H1 (cell line): Measurements from ENCODE around the gene MRPS30. TPM values are rescaled to one million over a fixed set of nuclear protein-coding genes. Genes with fewer than 3 reads are reported as not detected.

Experiments used
- CTCF ChIA-PET: fragments of 300-600 bp; sonication (Branson Sonifier 250); formaldehyde crosslinking; loops from one replicate; lab custom pipeline; 2021; ENCODE audit not compliant: partially characterized antibody; lab: Charles Lee
- POLR2A ChIA-PET: fragments of 300-600 bp; sonication (Branson Sonifier 250); formaldehyde crosslinking; loops from one replicate; lab custom pipeline; 2021; ENCODE audit warnings: inconsistent platforms; ENCODE audit not compliant: partially characterized antibody; lab: Charles Lee
- DNase-seq, 2 experiments: peaks; one replicate each; pipeline versions ENCODE4 v3.0.0 to v3.0.0-alpha.2; 2010 to 2022; ENCODE audit warnings: low spot score in 2 of 2, low read depth in 1 of 2, mixed read lengths in 1 of 2
- FAIRE-seq: peaks from 2 replicates; lab custom pipeline; 2011; peaks lifted over from hg19 to GRCh38; lab: Jason Lieb, UNC
- H2AFZ ChIP-seq: 2 replicates; pipeline ENCODE4 v1.8.1; 2012; ENCODE audit warnings: low read length, inconsistent platforms
- H2AK5ac ChIP-seq: 2 replicates; pipeline ENCODE4 v1.6.1; 2013; ENCODE audit warnings: low read depth, low read length
- H2BK120ac ChIP-seq: replicated peaks from 2 replicates; pipeline ENCODE3; 2013; ENCODE audit warnings: low read depth, low read length, inconsistent platforms
- H2BK12ac ChIP-seq: 2 replicates; pipeline ENCODE4 v1.6.1; 2013; ENCODE audit warnings: low read depth, low read length
- H2BK15ac ChIP-seq: 2 replicates; pipeline ENCODE4 v1.6.1; 2013; ENCODE audit warnings: low read length
- H2BK20ac ChIP-seq: 2 replicates; pipeline ENCODE4 v1.6.1; 2013; ENCODE audit warnings: low read length
- H2BK5ac ChIP-seq: 2 replicates; pipeline ENCODE4 v1.6.1; 2013; ENCODE audit warnings: low read depth, low read length
- H3K14ac ChIP-seq: 2 replicates; pipeline ENCODE4 v1.6.1; 2013; ENCODE audit warnings: inconsistent platforms; ENCODE audit not compliant: insufficient read length
- H3K18ac ChIP-seq: 2 replicates; pipeline ENCODE4 v1.6.1; 2013; ENCODE audit warnings: low read length; ENCODE audit errors: extremely low read depth
- H3K23ac ChIP-seq: 2 replicates; pipeline ENCODE4 v1.6.1; 2013; ENCODE audit warnings: inconsistent platforms; ENCODE audit not compliant: insufficient read length
- H3K23me2 ChIP-seq: 2 replicates; pipeline ENCODE4 v1.6.1; 2013; ENCODE audit warnings: low read depth, low read length
- H3K27ac ChIP-seq: 2 replicates; pipeline ENCODE4 v1.6.1; 2011; ENCODE audit warnings: low read depth, low read length, inconsistent platforms
- H3K27me3 ChIP-seq, 4 experiments: replicated peaks in 1 of 4; 1 replicate in 1 of 4; 2 replicates in 3 of 4; pipeline versions ENCODE4 v1.6.1 to v1.8.1; 2011 to 2013; ENCODE audit warnings: low read length in 3 of 4, mild to moderate bottlenecking in 3 of 4, inconsistent platforms in 2 of 4, mixed read lengths in 2 of 4, moderate library complexity in 1 of 4; ENCODE audit not compliant: control insufficient read depth in 3 of 4, insufficient read depth in 3 of 4; ENCODE audit errors: extremely low read depth in 1 of 4
- H3K36me3 ChIP-seq, 4 experiments: 2 replicates each; pipeline versions ENCODE4 v1.6.1 to v1.8.1; 2011 to 2013; ENCODE audit warnings: mild to moderate bottlenecking in 4 of 4, low read length in 3 of 4, moderate library complexity in 2 of 4, control low read depth in 1 of 4, inconsistent platforms in 1 of 4; ENCODE audit not compliant: insufficient read depth in 4 of 4, control insufficient read depth in 2 of 4
- H3K4ac ChIP-seq: replicated peaks from 2 replicates; pipeline ENCODE3; 2013; ENCODE audit warnings: low read length, low read depth, mixed read lengths, inconsistent platforms; ENCODE audit not compliant: insufficient read length
- H3K4me1 ChIP-seq, 4 experiments: replicated peaks in 1 of 4; 1 replicate in 1 of 4; 2 replicates in 3 of 4; pipeline versions ENCODE4 v1.6.1 to v1.8.1; 2011 to 2013; ENCODE audit warnings: low read length in 3 of 4, inconsistent platforms in 2 of 4, mixed read lengths in 1 of 4; ENCODE audit not compliant: insufficient read depth in 4 of 4, control insufficient read depth in 3 of 4
- H3K4me2 ChIP-seq, 2 experiments: 2 replicates each; pipeline versions ENCODE4 v1.6.1 to v1.8.1; 2011 to 2013; ENCODE audit warnings: low read depth in 2 of 2, low read length in 2 of 2, control low read depth in 1 of 2, inconsistent platforms in 1 of 2, mild to moderate bottlenecking in 1 of 2; ENCODE audit not compliant: insufficient read depth in 1 of 2
- H3K4me3 ChIP-seq, 4 experiments: fragments of 200-600, 300-600 bp in 1 of 4; sonication (generic), shearing (Covaris generic), sonication (Bioruptor Twin) in 1 of 4; 2 replicates each; pipeline versions ENCODE4 v1.5.1 to v1.8.1; 2011 to 2016; ENCODE audit warnings: low read length in 4 of 4, low read depth in 3 of 4, control low read depth in 2 of 4, inconsistent platforms in 2 of 4, mild to moderate bottlenecking in 2 of 4, mixed read lengths in 1 of 4, moderate library complexity in 1 of 4; ENCODE audit not compliant: insufficient read depth in 2 of 4; ENCODE audit errors: extremely low read depth in 1 of 4
- H3K56ac ChIP-seq: replicated peaks from 2 replicates; pipeline ENCODE3; 2013; ENCODE audit warnings: low read depth, mild to moderate bottlenecking, mixed read lengths, low read length, inconsistent platforms; ENCODE audit not compliant: insufficient read length
- H3K79me1 ChIP-seq: 2 replicates; pipeline ENCODE4 v1.6.1; 2013; ENCODE audit warnings: low read depth, low read length, control low read depth
- H3K79me2 ChIP-seq, 2 experiments: 2 replicates each; pipeline versions ENCODE4 v1.6.1 to v1.8.1; 2012 to 2013; ENCODE audit warnings: low read length in 2 of 2, mild to moderate bottlenecking in 2 of 2, inconsistent platforms in 1 of 2; ENCODE audit not compliant: insufficient read depth in 2 of 2, control insufficient read depth in 1 of 2
- H3K9ac ChIP-seq, 4 experiments: replicated peaks in 1 of 4; 1 replicate in 1 of 4; 2 replicates in 3 of 4; pipeline versions ENCODE4 v1.6.1 to v1.8.1; 2011 to 2013; ENCODE audit warnings: low read depth in 3 of 4, low read length in 3 of 4, control low read depth in 2 of 4, mild to moderate bottlenecking in 2 of 4, moderate library complexity in 2 of 4, inconsistent platforms in 1 of 4; ENCODE audit errors: extremely low read depth in 1 of 4
- H3K9me3 ChIP-seq, 2 experiments: 2 replicates each; pipeline versions ENCODE4 v1.6.1 to v1.8.1; 2012 to 2013; ENCODE audit warnings: mild to moderate bottlenecking in 2 of 2, moderate library complexity in 2 of 2, control low read depth in 1 of 2, inconsistent platforms in 1 of 2, low read depth in 1 of 2, low read length in 1 of 2, mixed read lengths in 1 of 2; ENCODE audit not compliant: insufficient read depth in 2 of 2
- H4K20me1 ChIP-seq, 2 experiments: replicated peaks in 1 of 2; 2 replicates each; pipeline versions ENCODE3 to v1.8.1; 2011 to 2013; ENCODE audit warnings: inconsistent platforms in 2 of 2, low read length in 2 of 2, mild to moderate bottlenecking in 1 of 2; ENCODE audit not compliant: insufficient read depth in 2 of 2, control insufficient read depth in 1 of 2
- H4K5ac ChIP-seq: 2 replicates; pipeline ENCODE4 v1.6.1; 2013; ENCODE audit warnings: low read length, low read depth, mixed read lengths, inconsistent platforms; ENCODE audit not compliant: insufficient read length
- H4K8ac ChIP-seq: 2 replicates; pipeline ENCODE4 v1.8.0; 2013; ENCODE audit warnings: mild to moderate bottlenecking, moderate library complexity, low read length, inconsistent platforms; ENCODE audit not compliant: insufficient read depth; ENCODE audit errors: extremely low read depth
- H4K91ac ChIP-seq: replicated peaks from 2 replicates; pipeline ENCODE3; 2013; ENCODE audit warnings: low read length, mixed read lengths, inconsistent platforms; ENCODE audit not compliant: insufficient read length
- BCL11A ChIP-seq, 2 experiments: IDR thresholded peaks; one replicate each; pipeline ENCODE4 v1.6.1; 2011; ENCODE audit warnings: low read depth in 2 of 2, low read length in 2 of 2, mild to moderate bottlenecking in 2 of 2
- BRCA1 ChIP-seq: IDR thresholded peaks from 2 replicates; pipeline ENCODE4 v1.6.1; 2012; ENCODE audit warnings: low read depth, low read length, improper control_type of control experiment
- CEBPB ChIP-seq: IDR thresholded peaks from 2 replicates; pipeline ENCODE4 v1.6.1; 2012; ENCODE audit warnings: low read depth, low read length
- EP300 ChIP-seq, 2 experiments: IDR thresholded peaks; 1 replicate in 1 of 2; 2 replicates in 1 of 2; pipeline ENCODE4 v1.6.1; 2011 to 2012; ENCODE audit warnings: low read depth in 2 of 2, low read length in 2 of 2, mild to moderate bottlenecking in 2 of 2, borderline replicate concordance in 1 of 2, inconsistent platforms in 1 of 2, moderate library complexity in 1 of 2
- TEAD4 ChIP-seq: IDR thresholded peaks from 2 replicates; pipeline ENCODE4 v1.6.1; 2012; ENCODE audit warnings: low read depth, low read length, inconsistent platforms, mixed read lengths
- WGBS, 2 experiments: shearing (Covaris generic) in 1 of 2; methylation state at CpG; one replicate each; pipeline versions ENCODE4 v1.1.6 to v1.1.7; 2013 to 2015; ENCODE audit warnings: low lambda C conversion rate in 2 of 2, mixed read lengths in 2 of 2, inconsistent platforms in 1 of 2, low coverage in 1 of 2, missing lambda C conversion rate in 1 of 2; ENCODE audit not compliant: insufficient replicate concordance in 2 of 2, insufficient coverage in 1 of 2, insufficient read length in 1 of 2; ENCODE audit errors: extremely low coverage in 1 of 2, missing lambda C conversion rate in 1 of 2; 5-methylcytosine and 5-hydroxymethylcytosine counted together
- polyA plus RNA-seq, 7 experiments: library from polyadenylated mRNA; depleted of rRNA in 3 of 7; stranded (reverse) in 5 of 7; unstranded in 2 of 7; fragments of >200 nt in 5 of 7; fragments of 200-250 nt in 2 of 7; gene quantifications; 1 replicate in 5 of 7; 2 replicates in 1 of 7; 4 replicates in 1 of 7; pipeline versions ENCODE4 v1.2.1 to v1.2.3, GENCODE V29; 2011 to 2013; ENCODE audit warnings: missing spikeins in 2 of 7, mixed read lengths in 2 of 7
- total RNA-seq: library from RNA; stranded (reverse); fragmentation: NEBNext Ultra II Directional; extraction: Animal tissue kit (Norgen Biotek cat#: 25700); gene quantifications from 2 replicates; pipeline ENCODE4 v1.2.1, GENCODE V29; 2021
- TF ChIP-seq, protein P1 (sequence below): IDR thresholded peaks from 2 replicates; pipeline ENCODE4 v1.6.1; 2011; ENCODE audit warnings: low read length, improper control_type of control experiment
- TF ChIP-seq, protein P2 (sequence below): IDR thresholded peaks from 2 replicates; pipeline ENCODE4 v1.6.1; 2011; ENCODE audit warnings: low read depth, mild to moderate bottlenecking, low read length; ENCODE audit not compliant: insufficient read depth

The MRPS30 gene
- total and polyA plus RNA-seq, 2 of the 8 experiments (the other 6 are each of a cell fraction or from before 2014, with no cell fraction given): 61.9 to 85.2 TPM

- Histone ChIP-seq H2AFZ (no peak overlapping the region), H3K9ac (no peak overlapping the region), H2BK20ac (no peak overlapping the region), H3K4me2 (no peak overlapping the region), H4K20me1 (no peaks in the 10 kb centered on the region), H2BK5ac (no peak overlapping the region), H2BK12ac (no peak overlapping the region), H3K4ac (no peak overlapping the region), H3K23me2 (no peaks in the 10 kb centered on the region), H3K79me1 (no peaks in the 10 kb centered on the region), H3K23ac (no peak overlapping the region), H3K18ac (no peak overlapping the region), H3K36me3 (no peaks in the 10 kb centered on the region), H2BK120ac (no peak overlapping the region), H3K56ac (no peak overlapping the region), H3K4me3 (no peak overlapping the region), H4K5ac (no peak overlapping the region), H3K14ac (no peak overlapping the region), H2AK5ac (no peak overlapping the region), H3K4me1 (no peaks in the 10 kb centered on the region), H2BK15ac (no peak overlapping the region), H4K8ac (no peak overlapping the region), H3K9me3 (no peaks in the 10 kb centered on the region), H3K79me2 (no peaks in the 10 kb centered on the region), H3K27me3 (peaks cover 0 to 1% (median 0%) of the 10 kb centered on the region in 4 experiments; a peak in 1 of 7 replicates), H4K91ac (no peak overlapping the region), H3K27ac (no peak overlapping the region)
- TF ChIP-seq BRCA1: no peak
- TF ChIP-seq BCL11A (IDR thresholded peaks at IDR 0.05; ENCODE audit: low read depth in 2 of 2, low read length in 2 of 2): no peak
- TF ChIP-seq TEAD4: no peak
- TF ChIP-seq EP300 (IDR thresholded peaks at IDR 0.05; ENCODE audit: borderline replicate concordance in 1 of 2, low read depth in 2 of 2, low read length in 2 of 2): no peak
- TF ChIP-seq CEBPB: no peak
- TF ChIP-seq, protein P1, sequence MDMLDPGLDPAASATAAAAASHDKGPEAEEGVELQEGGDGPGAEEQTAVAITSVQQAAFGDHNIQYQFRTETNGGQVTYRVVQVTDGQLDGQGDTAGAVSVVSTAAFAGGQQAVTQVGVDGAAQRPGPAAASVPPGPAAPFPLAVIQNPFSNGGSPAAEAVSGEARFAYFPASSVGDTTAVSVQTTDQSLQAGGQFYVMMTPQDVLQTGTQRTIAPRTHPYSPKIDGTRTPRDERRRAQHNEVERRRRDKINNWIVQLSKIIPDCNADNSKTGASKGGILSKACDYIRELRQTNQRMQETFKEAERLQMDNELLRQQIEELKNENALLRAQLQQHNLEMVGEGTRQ: no peak
- TF ChIP-seq, protein P2, sequence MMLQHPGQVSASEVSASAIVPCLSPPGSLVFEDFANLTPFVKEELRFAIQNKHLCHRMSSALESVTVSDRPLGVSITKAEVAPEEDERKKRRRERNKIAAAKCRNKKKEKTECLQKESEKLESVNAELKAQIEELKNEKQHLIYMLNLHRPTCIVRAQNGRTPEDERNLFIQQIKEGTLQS: no peak
- ChIA-PET CTCF (interaction anchor here (0.6 kb wide), 1 partner anchor 341 kb away, joined by 5 read pairs; no protein-coding TSS in a partner anchor), POLR2A (no interaction called here)
- DNase-seq (no peak), FAIRE-seq (no peak)
- 87% methylated on average over 6 of the region's 6 CpGs; no CpG with 5 or more reads in 1 of the 2 experiments for WGBS, 2 experiments
These were observed 37.7 kb upstream of the MRPS30 start for GRCh38 chr5:44770780-44771717.
